HG03039 (cell line): ENCODE data around the gene VSIG10L.

Source experiments
- ATAC-seq: cut with Tn5 transposase; IDR thresholded peaks from one replicate; pipeline ENCODE4 v1.9.1; 2021; ENCODE audit warnings: mild to moderate bottlenecking, moderate library complexity; ENCODE audit not compliant: unreplicated experiment

Gene VSIG10L

DNA sequence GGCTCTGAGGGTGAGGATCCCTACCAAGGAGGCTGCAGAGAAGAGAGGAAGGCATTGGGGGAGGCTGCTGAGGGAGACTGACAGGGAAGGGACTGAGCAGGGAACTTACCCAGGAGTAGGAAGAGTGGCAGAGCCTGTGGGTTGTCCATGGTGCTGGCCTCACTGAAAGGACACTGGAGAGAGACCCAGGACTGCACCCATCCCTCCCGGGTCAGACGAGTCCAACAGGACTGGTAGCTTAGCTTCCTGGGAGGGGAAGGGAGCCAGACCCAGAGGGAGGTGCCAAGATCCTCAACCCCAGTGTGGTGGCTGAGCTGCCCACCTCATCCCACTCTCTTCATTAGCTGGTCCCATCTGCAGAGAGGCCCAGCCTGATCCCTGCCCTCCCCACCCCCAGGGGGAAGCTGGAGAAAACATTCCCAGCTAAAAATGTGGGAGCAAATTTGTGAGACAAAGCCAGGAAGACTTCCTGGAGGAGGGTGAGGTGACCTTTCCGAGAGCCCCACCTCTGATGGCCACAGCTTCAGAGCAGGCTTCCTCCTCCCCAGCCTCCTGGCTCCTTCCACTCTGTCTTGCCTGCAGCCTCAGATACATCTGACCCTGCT lies at the start of gene VSIG10L:
VSIG10L (minus strand) TSS at position 164 of the 605 bp plus-strand sequence; CDS start at position 149, 15 bp downstream.
- no peak for ATAC-seq

DNA sequence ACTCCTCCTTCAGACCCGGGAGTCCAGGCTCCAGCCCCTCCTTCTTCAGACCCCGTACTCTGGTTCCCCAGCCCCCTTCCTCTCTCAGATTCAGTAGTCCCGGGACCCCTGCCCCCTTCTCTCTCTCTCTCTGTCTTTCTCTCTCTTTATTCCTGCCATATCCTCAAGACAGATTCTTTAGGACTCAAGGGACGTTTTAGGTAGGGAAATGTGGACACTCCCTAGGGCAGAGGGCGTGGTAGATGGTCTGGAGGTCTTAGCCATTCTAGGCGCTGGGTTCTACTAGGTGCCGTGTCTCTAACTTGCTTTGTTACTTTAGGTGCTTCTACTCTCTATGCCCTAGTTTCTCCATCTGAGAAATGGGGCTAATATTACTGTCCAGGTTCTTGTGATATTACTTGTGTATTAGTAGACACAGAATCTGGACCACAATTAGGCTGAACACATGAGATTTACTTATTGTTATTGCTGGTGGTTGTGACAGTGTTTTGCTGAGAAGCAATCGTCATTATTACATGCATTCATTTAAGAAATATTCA lies 49.2 kb upstream of the VSIG10L start:
- ATAC-seq = no peak

DNA sequence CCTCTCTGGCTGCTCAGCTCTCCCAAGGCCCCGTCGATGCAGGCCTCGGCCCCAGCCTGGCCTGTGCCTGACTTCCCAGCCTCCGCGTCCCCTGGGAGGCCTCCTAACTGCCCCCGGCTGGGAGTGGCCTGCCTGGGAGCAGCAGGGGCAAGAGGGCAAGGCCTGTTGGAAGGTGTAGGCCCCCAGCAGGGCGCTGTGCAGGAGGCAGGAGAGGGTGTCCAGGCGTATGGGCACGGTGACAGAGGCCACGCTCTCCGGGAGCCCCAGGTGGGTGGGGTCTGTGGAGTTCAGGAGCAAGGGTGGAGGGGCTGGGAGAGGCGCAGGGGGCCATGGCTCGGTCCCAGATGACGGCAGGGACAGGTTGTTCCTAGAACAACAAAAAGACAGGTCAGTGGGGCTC lies 47.2 kb upstream of the VSIG10L start:
- ATAC-seq = no peak

DNA sequence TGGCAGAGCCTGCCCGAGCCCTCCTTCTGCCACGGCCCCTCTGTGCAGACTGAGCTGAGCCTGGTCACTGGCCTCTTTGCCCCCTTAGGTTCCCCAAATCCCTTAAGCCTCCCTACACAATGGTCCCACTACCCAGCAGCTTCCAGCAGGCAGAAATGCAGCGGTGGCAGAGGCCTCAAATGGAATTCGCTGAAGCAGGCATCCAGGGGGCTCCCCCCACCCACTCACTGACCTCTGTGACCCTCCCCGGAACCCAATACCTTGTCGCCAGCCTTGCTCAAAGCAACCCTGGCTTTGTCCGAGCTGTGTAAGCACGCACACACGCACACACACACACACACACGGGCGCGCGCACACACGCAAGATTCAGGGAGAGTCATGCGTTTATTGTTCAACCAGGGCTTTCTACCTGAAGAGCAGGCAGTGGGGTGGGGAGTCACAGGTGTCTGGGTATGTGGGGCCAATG lies 46.0 kb upstream of the VSIG10L start, which contains the start of gene LIM2:
LIM2 (minus strand) TSS at position 51 of the 466 bp plus-strand sequence. CDS start 531 bp downstream, outside the sequence.
- no peak for ATAC-seq

DNA sequence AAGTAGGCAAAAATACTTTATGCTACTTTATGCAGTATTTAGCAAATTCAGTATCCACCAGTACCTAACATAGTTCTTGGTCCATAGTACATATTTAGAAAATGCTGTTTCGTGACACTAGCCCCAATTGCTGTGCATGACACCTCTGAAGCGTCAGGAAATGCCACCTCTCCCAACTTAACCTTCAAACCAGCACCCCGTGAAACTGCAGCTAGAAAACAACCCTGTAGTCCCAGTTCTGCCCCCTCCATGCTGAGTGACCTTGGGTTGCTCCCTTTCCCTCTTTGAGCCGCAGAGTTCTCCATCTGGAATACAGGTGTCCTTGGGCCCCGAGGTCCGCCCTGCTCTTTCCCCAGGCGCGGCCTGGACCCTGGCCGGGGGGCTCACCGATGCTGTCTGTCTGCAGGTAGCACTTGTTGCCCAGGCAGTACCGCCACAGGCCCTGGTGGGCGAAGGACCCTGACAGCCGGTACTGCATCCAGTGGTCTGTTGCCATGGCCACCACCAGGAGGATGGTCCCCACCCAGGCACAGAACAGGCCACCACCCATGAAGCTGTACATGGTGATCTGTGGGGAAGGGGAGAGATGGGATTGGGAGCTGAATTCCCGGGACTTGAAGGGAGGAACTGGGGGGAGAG lies 45.1 kb upstream of the VSIG10L start:
- no peak for ATAC-seq

DNA sequence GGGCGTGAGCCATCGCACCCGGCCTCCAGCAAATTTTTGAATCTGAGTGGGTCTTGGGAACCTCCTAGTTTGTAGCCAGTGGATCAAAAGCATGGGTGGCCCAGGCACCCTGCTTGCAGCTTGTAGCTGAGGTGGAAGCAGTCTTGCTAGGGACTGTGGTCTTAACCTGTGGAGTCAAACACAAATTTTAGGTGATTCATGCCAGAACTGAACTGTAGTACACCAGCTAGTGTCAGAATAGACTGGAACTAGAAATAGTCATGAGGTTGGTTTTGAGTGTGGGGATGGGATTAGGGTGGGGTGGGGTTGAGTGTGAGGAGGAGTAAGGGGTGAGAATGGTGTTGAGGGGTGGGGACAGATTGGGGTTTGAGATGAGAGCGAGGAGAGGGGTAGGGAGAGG lies 40.1 kb upstream of the VSIG10L start:
- no peak for ATAC-seq

DNA sequence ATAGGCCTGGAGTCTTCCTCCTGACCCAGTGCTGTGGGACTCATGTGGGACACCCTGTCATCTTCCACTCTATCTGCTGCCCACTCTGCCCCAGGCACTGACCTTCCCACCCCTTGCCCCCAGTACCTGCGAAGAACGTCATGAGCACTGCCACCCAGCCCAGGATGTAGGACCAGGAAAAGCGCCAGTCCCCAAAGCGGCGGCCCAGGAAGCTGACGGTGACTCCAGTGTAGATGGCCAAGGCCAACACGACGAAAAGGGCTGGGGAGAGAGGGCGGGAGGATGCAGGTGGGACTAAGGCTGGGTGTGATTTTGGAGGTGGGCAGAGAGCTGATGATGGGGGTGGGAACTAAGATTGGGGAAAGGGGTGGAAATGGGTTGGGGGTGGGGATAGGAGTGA lies 38.4 kb upstream of the VSIG10L start:
- ATAC-seq = no peak

DNA sequence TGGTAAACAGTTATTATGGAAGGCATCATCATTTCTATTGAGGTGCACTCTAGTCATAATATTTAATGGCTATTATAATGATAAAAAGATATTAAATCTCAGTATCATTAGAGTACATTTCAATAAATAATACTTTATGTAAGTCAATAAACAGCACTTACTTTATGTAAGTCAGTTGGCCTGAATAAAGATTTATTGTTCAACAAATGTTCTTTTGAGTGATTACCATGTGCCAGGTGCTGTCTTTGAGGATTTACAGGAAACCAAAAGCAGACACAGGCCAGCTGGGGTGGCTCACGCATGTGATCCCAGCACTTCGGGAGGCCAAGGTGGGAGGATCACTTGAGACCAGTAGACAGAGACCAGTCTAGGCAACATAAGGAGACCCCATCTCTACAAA lies 35.5 kb upstream of the VSIG10L start:
- ATAC-seq = no peak

DNA sequence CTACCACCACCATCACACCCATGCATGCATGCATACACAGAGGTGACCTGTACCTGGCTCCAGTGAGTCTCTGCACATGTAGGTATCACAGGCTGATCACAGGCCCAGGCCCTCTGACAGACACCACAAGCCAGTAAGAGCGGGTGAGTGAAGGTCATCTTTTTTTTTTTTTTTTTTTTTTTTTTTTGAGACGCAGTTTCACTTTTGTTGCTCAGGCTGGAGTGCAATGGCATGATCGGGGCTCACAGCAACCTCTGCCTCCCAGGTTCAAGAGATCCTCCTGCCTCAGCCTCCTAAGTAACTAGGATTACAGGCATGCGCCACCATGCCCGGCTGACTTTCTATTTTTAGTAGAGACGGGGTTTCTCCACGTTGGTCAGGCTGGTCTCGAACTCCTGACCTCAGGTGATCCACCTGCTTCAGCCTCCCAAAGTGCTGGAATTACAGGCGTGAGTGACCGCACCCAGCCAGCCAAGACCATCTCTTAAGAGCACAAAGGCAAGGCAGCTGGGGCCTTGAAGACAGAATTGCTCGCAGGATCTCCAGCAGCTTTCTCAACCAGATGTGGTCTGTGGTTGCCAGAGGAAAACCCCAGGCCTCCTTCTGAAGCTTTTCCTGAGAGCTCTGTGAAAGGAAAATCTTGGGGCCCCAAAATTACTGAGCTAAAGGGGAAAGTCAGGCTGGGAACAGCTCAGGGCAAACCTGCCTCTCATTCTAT lies 33.7 kb upstream of the VSIG10L start:
- no peak for ATAC-seq

DNA sequence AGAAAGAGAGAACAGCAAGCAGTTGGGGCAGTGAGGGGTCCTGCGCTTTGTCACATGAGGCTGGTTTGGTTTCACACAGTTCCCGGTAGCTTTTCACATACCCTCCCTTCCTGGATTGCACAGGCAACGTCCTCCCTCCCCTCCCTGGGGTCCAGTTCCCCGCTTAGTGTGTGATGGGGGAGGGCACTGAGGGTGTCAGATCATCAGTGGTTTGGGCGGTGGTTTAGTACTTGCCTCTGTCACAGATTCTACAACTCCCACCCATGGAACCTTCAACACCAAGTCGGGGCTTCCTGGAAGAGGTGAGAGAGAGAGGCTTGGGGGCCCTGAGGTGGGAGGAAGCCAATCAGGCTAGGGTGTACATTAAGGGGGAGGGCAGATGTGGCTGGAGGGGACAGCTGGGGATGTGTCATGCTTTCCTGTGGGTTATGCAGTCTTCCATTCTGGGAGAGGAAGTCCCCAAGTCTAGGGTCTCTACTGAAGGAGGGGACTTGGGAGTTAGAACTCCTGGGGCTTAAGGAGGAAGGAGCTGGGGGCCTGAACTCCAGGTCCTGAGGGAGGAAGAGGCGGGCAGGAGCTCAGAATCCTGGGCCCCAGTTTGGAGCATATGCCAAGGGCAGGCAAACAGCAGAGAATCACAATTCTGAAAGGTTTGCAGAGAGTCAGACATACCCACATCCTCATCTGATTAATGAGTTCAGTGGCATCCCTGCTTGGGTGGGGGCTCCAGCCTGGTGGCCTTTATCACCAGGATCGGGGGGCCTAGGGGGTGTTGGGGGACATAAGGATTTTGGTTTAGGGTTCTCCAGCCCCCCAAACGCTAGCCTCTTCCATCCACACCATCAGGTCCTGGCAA lies 30.9 kb upstream of the VSIG10L start, which contains the start of gene NKG7:
NKG7 (minus strand) TSS at position 6 of the 856 bp plus-strand sequence. CDS start 119 bp downstream, outside the sequence.
- no peak for ATAC-seq

DNA sequence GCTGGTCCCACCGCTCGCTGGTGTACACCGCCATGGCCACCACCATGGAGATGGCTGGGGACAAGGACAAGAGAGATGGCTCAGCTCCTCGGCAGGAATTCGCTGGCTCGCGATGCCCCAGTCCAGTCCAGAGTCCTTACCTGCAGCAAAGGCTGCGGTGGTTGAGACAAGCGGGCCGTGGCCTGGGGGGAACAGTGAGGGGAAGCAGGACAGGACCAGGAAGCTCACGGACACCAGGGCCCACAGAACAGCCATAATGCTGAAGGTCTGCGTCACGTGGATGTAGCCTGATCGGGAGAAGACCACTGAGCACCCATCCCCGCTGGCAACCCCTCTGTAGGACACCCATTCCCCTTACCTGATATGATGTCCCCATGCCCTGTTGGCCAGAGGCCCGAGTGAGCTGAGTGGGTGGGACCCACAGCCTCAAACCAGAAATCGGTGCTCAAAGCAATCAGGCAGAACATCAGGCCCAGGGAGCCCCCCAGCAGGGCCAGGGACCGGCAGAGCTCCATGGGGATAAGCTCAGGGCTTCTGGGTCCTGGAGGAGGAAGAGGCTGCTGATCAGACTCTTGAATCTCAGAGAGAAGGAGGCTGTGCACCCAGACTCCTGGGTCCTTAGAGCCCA lies 30.2 kb upstream of the VSIG10L start:
- ATAC-seq = no peak

DNA sequence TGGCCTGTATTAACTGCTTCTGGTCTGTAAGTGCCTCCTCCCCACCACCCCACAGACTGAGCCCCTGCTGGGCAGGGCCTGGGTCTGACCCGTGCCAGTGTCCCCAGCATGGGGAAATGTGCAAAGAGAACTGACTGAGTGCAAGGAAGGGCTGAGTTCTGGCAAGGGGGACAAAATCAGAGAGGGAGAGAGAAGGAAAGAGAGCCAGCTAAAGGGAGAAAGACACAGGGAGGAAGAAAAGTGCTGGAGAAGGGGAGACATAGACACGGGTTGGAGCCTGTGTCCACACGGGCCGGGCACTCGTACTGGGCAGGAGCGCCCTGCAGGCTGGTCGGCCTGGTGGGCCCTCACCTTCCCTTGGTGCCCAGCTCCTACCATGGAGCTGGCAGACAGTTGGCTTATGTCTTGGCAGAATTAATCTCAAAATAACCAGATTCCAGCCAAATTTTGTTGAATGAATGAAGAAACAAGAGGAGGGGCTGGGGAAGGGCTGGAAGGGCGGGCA lies 29.3 kb upstream of the VSIG10L start:
- no peak for ATAC-seq

DNA sequence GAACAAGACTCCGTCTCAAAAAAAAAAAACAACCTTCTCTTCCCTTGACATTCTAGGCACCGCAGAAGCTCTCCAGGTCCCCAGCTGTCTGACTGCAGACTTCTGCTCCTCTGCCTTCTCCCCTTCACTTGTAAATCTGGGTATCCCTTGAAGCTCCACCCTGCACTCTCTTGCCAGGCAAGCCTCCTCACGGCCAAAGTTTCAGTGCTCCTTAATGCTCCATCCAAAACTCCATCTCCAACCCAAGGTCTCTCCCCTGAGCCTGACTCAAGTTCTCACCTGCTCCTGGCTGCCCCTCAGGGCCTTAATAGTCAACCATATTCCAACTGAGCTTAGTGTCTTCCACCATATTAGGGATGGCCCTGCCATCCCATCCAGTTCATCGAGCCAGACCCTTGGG lies 28.3 kb upstream of the VSIG10L start:
- no peak for ATAC-seq

DNA sequence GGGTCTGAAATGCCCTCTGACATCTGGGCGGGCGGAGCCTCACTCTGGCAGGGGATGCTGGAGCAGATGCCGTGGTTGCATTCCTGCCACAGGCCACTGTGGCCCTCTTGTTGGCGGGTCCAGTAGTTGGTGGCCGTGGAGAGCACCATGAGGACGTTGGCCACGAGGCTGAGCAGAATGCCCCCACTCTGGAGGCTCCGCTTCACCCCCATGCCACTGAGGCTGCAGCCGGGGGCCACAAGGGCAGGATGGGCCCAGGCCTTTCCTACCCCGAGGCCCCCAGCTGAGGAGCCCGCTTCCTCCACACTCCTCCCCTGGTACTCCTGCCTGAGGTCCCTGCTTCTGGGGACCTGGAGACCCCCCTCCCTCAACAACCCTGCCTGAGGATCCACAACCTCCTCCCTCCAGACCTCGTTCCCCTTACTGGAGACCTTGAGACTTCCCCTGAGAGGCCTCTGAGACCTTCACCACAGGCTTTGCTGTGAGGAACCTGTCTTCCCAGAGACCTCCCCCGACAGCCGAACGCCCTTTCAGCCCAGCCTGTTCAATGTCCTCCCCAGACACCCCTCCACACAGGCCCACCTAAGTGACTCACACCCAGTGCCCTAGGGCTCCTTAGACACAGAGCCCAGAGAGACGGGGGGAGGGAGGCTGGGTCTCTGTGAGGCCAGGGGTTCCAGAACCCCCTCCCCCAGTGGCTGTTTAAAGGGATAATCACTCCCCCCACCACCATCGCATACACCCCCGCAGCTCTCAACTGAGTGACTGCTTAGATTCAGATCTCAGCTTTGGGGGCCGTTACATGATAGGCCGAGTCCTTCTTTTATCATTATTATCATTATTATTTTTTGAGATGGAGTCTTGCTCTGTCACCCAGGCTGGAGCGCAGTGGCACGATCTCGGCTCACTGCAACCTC lies 26.7 kb upstream of the VSIG10L start, which contains the start of gene CLDND2:
CLDND2 (minus strand) TSS at position 638 of the 917 bp plus-strand sequence; CDS start at position 212, 426 bp downstream.
- ATAC-seq = no peak

DNA sequence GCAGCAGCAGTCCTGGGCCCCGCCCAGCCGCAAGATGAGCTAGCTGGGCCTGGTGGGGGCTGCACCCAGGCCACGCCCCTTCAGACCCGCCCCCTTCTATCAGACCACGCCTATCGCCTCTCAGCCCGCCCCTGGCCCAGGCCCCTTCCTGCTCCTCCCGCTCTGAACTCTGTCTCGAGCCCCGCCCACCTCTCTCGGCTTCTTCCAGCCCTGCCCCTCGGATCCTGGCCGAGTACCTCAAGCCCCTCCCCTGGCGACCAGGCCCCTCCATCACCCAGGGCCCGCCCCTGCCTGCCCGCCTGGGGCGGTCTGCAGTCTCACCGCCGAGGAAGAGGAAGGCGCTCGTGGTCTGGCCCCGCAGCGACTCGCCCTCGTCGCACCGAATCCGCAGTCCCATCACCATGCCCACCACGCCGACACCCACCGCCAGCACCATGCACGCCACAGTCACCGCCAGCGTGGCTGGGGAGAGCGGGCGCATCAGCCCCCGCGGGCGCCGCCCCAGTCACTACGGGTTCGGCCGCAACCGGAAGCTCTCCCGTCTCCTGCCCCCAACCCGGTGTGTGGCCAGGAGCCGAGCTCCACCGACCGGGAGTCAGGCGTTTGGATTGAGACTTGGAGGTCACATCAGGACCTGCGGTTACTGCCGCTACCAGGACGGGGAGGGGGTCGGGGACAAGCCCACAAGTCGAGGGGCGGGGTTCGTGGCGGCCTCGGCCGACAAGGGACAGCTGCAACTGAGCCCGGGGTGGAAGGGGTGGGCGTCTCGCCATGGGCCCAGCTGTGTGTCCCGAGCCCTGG lies 25.8 kb upstream of the VSIG10L start:
- peak; percentile 63 for ATAC-seq

DNA sequence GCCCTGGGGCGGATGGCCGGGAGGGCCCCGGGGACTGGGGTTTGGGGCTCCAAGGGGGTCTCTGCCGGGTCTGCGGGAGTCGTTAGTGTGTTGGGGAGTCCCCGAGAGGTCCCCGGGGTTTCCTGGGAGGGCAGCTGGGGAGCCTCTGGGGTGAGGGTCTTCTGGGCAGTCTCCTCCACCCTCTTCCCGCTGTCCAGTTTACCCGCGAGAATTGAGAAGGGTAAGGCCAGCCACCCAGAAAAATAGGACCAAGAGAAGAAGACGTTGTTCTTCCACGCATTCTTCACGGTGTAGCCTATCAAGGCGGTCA lies 25.3 kb upstream of the VSIG10L start:
- ATAC-seq = no peak

DNA sequence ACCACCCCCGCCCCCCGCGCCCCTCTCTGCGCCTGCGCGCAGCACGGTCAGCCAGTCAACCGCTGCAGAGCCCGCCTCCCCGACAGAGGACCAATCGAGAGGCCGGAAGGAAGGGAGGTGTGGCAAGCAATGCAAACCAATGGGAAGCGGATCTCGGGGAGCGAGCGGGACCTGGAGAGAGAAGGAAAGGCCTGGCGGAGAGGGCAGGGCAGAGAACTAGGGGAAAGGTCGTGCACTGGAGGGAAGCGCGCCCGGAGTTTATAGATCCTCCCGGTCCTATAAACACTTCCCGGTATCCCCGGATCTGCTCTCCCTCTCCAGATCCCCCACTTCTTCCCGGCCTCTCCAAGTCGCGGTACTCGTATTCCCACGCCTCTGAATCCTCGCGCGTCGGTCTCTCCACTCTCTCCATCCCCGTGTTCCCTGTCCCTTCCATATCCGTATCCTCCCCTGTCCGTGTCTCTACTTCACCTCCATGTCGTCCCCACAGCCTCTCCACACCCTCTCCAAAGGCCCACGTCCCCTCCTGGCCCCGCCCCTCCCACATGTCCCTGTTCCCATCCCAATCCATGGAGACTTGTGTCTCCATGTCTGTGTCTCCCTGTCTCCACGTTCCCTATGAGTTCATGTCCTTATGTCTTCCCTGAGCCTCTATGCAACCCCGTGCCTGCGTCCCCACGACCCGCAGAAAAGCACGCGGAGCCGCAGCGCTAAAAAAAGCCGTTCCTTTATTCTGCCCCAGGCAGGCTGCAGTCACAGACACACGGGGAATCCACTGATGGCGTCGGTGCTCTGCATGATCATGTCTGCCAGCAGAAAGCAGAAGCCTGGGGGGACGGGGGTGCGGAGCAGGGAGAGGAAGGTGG lies 24.7 kb upstream of the VSIG10L start:
- ATAC-seq = peak; percentile 42
